ENCODE data around the gene HOXD10.

DNA sequence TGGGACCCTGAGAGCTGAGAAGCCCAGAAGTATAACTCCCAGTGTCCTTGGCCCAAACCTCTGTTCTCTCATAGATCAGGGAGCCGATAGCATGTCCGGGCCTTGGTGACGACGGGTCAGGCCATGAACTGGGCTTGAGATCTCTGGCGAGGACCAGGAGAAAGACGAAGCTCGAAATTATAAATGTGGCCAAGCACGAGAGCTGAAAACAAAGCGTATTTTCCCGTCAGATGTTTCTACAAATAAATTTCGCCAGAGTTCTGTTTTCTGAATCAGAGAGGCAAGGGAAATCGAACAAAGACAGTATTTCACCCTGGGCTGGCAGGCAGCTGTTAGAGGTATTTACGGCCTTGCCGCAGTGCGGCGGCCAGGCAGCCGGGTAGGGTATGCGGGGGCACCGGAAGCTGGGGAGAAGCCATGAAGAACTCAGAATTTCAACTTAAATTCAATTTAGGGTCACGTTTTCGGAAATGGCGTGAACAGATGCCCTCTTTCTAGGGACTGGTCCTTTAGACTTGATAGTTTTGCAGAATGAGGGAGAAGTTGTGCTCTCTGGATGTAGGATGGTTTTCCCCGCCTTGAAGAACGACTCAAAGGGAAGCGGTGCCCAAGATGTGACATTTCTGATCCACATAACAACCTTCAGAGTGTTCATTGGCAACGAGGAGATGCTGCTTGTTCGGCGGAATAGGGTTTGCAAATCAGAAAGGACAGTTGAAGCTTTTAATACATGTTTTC, 22.5 kb downstream of the HOXD10 start:
- TF ChIP-seq POLR2A (IDR thresholded peaks at IDR 0.05) (no peak), CTCF (IDR thresholded peaks at IDR 0.05) (no peak), POLR2AphosphoS5 (IDR thresholded peaks at IDR 0.05) (no peak)
